ENCODE measurements around the gene GSN.

Gene GSN

GRCh38 chr9:121294866-121295661 is 27.1 kb downstream of the GSN start:
- in situ Hi-C loops (cut with HindIII; ENCODE audit: low sequenced_read_pairs), result no loop called here
- DNase-seq (ENCODE audit: low read depth), result no peak
- TF ChIP-seq CTCF (IDR thresholded peaks at IDR 0.05; ENCODE audit: low read depth, low read length, missing control alignments), result no peak
- no peak overlapping the region for H3K4me3 ChIP-seq (ENCODE audit: low read depth, low read length)

- in situ Hi-C loops (cut with HindIII; ENCODE audit: low sequenced_read_pairs), result no loop called here
- H3K4me3 ChIP-seq (ENCODE audit: low read depth, low read length), result no peak overlapping the region
- no peak for TF ChIP-seq CTCF (IDR thresholded peaks at IDR 0.05; ENCODE audit: low read depth, low read length, missing control alignments)
- no peak for DNase-seq (ENCODE audit: low read depth)
These were observed 27.8 kb downstream of the GSN start for GRCh38 chr9:121295662-121296191.

GRCh38 chr9:121296213-121297127 is 28.5 kb downstream of the GSN start:
- in situ Hi-C loops (cut with HindIII; ENCODE audit: low sequenced_read_pairs), result no loop called here
- H3K4me3 ChIP-seq (ENCODE audit: low read depth, low read length), result no peak overlapping the region
- no peak for TF ChIP-seq CTCF (IDR thresholded peaks at IDR 0.05; ENCODE audit: low read depth, low read length, missing control alignments)
- no peak for DNase-seq (ENCODE audit: low read depth)

- H3K4me3 ChIP-seq (ENCODE audit: low read depth, low read length), result no peak overlapping the region
- TF ChIP-seq CTCF (IDR thresholded peaks at IDR 0.05; ENCODE audit: low read depth, low read length, missing control alignments), result no peak
- in situ Hi-C loops (cut with HindIII; ENCODE audit: low sequenced_read_pairs), result no loop called here
- DNase-seq (ENCODE audit: low read depth), result no peak
These were observed 29.4 kb downstream of the GSN start for GRCh38 chr9:121297389-121297788.

GRCh38 chr9:121298016-121298538 is 30.1 kb downstream of the GSN start:
- H3K4me3 ChIP-seq (ENCODE audit: low read depth, low read length), result no peak overlapping the region
- in situ Hi-C loops (cut with HindIII; ENCODE audit: low sequenced_read_pairs), result no loop called here
- DNase-seq (ENCODE audit: low read depth), result no peak

More at GRCh38 chr9:121298016-121298538, 30.1 kb downstream of the GSN start:
- TF ChIP-seq CTCF (IDR thresholded peaks at IDR 0.05; ENCODE audit: low read depth, low read length, missing control alignments), result no peak
